HFFc6 (cell line): ENCODE results near the gene PEA15. TPM values are rescaled to one million over a fixed set of nuclear protein-coding genes. Genes with fewer than 3 reads are reported as not detected.

Source experiments
- DNase-seq: peaks from one replicate; pipeline ENCODE4 v3.0.0-alpha.2; 2018
- H3K27ac Mint-ChIP-seq: 2 replicates; pipeline ENCODE4 v1.8.0; 2020; ENCODE audit warnings: mild to moderate bottlenecking, mixed read lengths
- H3K27me3 Mint-ChIP-seq: 2 replicates; pipeline ENCODE4 v1.8.0; 2021; ENCODE audit warnings: mild to moderate bottlenecking, moderate library complexity, mixed read lengths; ENCODE audit not compliant: insufficient read depth
- H3K36me3 Mint-ChIP-seq: 2 replicates; pipeline ENCODE4 v1.8.0; 2021; ENCODE audit warnings: low read depth, mixed read lengths
- H3K4me1 Mint-ChIP-seq: 2 replicates; pipeline ENCODE4 v1.8.0; 2020; ENCODE audit warnings: low read depth, mixed read lengths
- H3K4me3 Mint-ChIP-seq: 2 replicates; pipeline ENCODE4 v1.8.0; 2020; ENCODE audit warnings: mild to moderate bottlenecking, moderate library complexity, mixed read lengths
- H3K9me3 Mint-ChIP-seq: 2 replicates; pipeline ENCODE4 v1.8.0; 2020; ENCODE audit warnings: mild to moderate bottlenecking, mixed read lengths
- CTCF ChIP-seq: fragments of 200-600 bp; sonication (generic); IDR thresholded peaks from 2 replicates; pipeline ENCODE4 v1.5.0; 2021; ENCODE audit warnings: antibody characterized with exemption, mild to moderate bottlenecking
- total RNA-seq, 6 experiments: library from RNA; stranded (reverse); fragmentation: NEBNext Ultra II Directional; extraction: Animal tissue kit (Norgen Biotek cat#: 25700); gene quantifications; 2 replicates in 1 of 6; 3 replicates in 5 of 6; pipeline ENCODE4 v1.2.3, GENCODE V29; 2021

PEA15 gene
- total RNA-seq, 6 experiments from 2014 or later = 448 to 538 (median 470) TPM

- H3K36me3 Mint-ChIP-seq = no peaks in the 10 kb centered on the region
- peak; percentile 5 for DNase-seq
- no peak for TF ChIP-seq CTCF
- no peak overlapping the region for H3K27ac Mint-ChIP-seq
- no peak overlapping the region for H3K4me3 Mint-ChIP-seq
- H3K27me3 Mint-ChIP-seq = peaks cover 27% of the 10 kb centered on the region
- H3K4me1 Mint-ChIP-seq = no peaks in the 10 kb centered on the region
- no peaks in the 10 kb centered on the region for H3K9me3 Mint-ChIP-seq
Measured at GRCh38 chr1:160159846-160160245, 45.3 kb upstream of the PEA15 start.

- H3K27me3 Mint-ChIP-seq = peaks cover 30% of the 10 kb centered on the region
Measured at GRCh38 chr1:160161965-160162705, 43.0 kb upstream of the PEA15 start.

GRCh38 chr1:160162931-160163330 is 42.3 kb upstream of the PEA15 start:
- Mint-ChIP-seq H3K27ac (no peak overlapping the region), H3K9me3 (no peaks in the 10 kb centered on the region), H3K36me3 (no peaks in the 10 kb centered on the region), H3K4me3 (no peak overlapping the region), H3K4me1 (no peaks in the 10 kb centered on the region), H3K27me3 (peaks cover 27% of the 10 kb centered on the region)
- TF ChIP-seq CTCF = no peak
- DNase-seq = no peak

More at GRCh38 chr1:160161965-160162705, 43.0 kb upstream of the PEA15 start:
- no peaks in the 10 kb centered on the region for H3K9me3 Mint-ChIP-seq
- H3K4me3 Mint-ChIP-seq = no peak overlapping the region
- no peaks in the 10 kb centered on the region for H3K36me3 Mint-ChIP-seq
- no peaks in the 10 kb centered on the region for H3K4me1 Mint-ChIP-seq
- H3K27ac Mint-ChIP-seq = no peak overlapping the region
- TF ChIP-seq CTCF = peak; percentile 59
- DNase-seq = no peak

- Mint-ChIP-seq H3K36me3 (no peaks in the 10 kb centered on the region), H3K27ac (no peak overlapping the region), H3K4me1 (no peaks in the 10 kb centered on the region), H3K27me3 (peaks cover 23% of the 10 kb centered on the region), H3K9me3 (no peaks in the 10 kb centered on the region), H3K4me3 (no peak overlapping the region)
- DNase-seq = no peak
- no peak for TF ChIP-seq CTCF
Measured at GRCh38 chr1:160163615-160164014, 41.6 kb upstream of the PEA15 start.

- H3K4me3 Mint-ChIP-seq = no peak overlapping the region
- H3K4me1 Mint-ChIP-seq = peaks cover 4% of the 10 kb centered on the region; the same call in 1 of the 2 replicates
- H3K27me3 Mint-ChIP-seq = peaks cover 23% of the 10 kb centered on the region
- no peaks in the 10 kb centered on the region for H3K36me3 Mint-ChIP-seq
- H3K27ac Mint-ChIP-seq = no peak overlapping the region
- no peaks in the 10 kb centered on the region for H3K9me3 Mint-ChIP-seq
- no peak for TF ChIP-seq CTCF
- no peak for DNase-seq
Measured at GRCh38 chr1:160164121-160164520, 41.1 kb upstream of the PEA15 start.
